Activated T-cell treated with anti-CD3 and anti-CD28 coated beads, Interleukin-2, amount 50 U/mL, for 48 hours (primary cell): ENCODE measurements around the gene GJD3.
A peak's percentile ranks its signal among the peaks of the same experiment; 100 is the strongest.
"Not testable (repeated sequence)": the region's sequence is repeated elsewhere in the genome, so short reads cannot be mapped to it uniquely, and the experiment has no call there.

ENCODE experiments used
- DNase-seq, 2 experiments: peaks; one replicate each; pipeline ENCODE4 v3.0.0-alpha.2; 2020

The GJD3 gene

DNA sequence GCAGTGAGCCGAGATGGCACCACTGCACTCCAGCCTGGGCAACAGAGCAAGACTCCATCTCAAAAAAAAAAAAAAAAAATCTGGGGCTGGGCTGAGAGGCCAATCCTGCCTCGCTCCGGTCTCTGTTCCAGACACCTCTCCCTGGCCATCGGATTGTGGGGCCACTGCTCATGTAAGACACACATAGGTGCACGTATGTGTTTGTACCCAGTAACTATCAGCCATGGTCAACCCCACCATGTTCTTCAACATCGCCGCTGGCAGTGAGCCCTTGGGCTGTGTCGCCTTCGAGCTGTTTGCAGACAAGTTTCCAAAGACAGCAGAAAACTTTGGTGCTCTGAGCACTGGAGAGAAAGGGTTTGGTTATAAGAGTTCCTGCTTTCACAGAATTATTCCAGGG, 3.2 kb upstream of the GJD3 start:
- DNase-seq = not testable (repeated sequence)

DNA sequence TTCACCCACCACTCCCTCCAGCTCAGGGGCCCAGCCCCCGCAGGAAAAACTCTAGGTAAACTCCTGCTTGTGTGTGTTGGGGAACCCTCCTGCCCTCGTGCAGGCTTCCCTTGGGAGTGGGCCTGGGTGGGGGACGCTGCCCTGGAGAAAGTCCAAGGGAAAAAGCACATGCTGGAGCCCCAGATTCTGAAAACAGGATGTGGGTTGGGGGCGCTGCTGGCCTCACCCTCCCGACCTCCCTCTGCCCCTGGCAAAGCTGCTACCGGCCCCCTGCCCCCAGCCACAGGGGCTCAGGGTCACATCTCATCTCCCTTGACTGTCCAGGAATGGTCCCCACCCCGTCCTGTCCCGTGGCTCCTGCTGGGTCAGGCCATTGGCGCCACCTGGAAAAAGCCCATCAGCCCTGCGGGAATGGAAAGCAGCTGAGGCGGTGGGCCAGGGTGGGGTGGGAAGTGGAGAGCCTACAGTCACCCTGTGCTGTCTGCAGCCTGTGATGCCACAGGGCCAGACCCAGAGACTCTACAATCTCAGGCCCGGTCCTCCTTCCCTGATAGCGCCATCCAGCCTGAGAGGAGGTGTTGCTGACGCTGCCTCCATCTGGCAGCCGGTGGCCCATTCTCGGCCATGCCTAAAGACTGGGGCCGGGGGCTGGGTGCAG, 2.5 kb upstream of the GJD3 start:
- no peak for DNase-seq

DNA sequence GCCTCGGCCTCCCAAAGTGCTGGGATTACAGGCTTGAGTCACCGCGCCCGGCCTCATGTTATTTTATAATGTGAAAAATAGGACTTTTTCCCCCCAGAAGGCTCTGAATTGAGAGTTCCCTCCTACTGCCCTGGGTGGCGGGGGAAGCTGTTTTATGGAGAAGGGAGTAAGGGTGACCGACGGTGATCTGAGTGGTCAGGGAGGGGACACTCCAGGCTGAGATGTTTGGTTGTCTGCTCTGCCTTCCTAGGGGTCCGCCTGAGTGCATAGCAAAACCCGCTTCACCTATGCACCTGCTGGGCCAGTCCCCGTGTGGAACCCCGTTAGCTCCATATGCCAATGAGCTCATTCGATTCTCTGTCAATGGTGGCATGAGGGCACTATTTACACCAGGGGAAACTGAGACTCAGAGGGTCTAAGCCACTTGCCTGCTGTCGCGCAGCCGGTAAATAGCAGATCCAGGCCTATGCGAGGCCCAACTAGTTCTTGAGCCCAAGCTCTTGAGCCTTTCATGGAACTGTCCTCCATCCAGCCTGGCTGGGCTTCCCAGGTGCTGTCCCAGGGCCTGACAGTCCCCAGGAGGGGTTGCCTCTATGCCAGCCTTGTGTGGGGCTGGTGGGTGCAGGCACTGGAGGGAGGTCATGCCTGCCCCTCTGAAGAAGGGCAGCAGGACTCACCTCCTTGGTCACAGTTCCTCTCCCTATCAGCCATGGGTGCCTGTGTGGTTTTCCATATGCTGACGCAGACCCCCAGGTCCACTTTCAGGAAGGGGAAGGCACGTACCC, 1.7 kb upstream of the GJD3 start:
- no peak for DNase-seq

DNA sequence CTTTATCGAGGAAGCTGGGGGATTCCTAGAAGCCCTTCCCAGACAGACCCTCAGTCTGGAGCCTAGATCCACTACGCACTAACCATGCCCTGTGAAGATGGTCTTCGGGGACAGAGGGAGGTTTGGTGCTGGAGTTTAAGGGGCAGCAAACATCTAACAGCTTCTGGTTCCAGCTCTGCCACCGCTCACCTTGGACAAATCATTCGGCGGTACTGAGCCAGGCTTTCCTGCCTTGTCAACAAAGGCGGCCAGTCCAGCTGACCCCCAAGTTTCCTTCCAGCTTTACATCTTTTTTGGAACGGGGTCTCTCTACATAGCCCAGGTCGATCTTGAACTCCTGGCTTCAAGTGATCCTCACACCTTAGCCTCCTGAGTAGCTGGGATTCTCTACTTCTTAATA, 369 bp upstream of the GJD3 start:
- no peak for DNase-seq

DNA sequence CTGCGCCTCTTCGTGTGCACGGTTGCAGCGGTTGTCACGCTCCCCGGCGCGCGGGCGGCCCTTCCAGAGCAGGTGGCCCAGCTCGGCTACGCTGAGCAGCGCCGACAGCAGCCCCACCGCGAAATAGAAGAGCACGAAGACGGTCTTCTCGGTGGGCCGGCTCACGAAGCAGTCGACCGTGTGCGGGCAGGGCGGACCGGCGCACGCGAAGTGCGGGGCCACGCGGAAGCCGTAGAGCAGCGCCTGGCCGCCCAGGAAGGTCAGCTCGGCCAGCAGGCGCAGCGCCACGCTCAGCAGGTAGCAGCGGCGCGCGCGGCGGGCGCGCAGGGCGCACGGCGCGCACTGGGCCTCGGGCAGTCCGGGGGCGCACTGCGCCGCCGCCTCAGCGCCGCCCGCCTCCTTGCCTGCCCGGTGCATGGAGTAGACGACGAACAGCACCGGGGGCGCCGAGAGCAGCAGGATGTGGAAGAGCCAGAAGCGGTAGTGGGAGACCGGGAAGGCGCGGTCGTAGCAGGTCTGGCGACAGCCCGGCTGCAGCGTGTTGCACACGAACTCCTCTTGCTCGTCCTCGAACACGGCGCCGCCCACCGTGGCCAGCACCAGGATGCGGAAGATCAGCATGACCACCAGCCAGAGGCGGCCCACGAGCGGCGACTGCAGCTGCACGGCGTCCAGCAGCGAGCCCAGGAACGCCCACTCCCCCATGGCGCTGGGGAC, 1.3 kb downstream of the GJD3 start:
- peak; percentile 53 to 62 for DNase-seq

DNA sequence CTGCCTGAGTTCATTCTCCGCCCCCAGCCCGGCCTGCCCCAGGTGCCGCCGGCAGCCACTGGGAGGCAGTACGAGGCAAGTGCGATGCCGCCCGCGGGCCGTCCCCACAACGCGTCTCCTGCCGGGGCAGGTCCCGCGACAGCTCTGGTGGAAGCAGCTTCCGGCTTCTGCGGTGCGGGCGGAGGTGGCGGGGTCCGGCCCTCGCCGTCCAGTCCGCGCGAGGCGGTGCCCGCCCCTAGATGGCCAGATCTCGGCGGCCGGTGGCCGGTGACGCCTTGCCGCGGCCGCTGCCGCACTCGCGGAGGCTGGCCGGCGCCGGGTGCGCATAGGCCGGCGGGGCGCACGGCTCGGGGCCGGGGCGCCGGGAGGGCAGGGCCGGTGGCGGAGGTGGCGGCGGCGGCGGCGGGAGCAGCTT, 1.8 kb downstream of the GJD3 start:
- DNase-seq = peak; percentile 90 to 93

DNA sequence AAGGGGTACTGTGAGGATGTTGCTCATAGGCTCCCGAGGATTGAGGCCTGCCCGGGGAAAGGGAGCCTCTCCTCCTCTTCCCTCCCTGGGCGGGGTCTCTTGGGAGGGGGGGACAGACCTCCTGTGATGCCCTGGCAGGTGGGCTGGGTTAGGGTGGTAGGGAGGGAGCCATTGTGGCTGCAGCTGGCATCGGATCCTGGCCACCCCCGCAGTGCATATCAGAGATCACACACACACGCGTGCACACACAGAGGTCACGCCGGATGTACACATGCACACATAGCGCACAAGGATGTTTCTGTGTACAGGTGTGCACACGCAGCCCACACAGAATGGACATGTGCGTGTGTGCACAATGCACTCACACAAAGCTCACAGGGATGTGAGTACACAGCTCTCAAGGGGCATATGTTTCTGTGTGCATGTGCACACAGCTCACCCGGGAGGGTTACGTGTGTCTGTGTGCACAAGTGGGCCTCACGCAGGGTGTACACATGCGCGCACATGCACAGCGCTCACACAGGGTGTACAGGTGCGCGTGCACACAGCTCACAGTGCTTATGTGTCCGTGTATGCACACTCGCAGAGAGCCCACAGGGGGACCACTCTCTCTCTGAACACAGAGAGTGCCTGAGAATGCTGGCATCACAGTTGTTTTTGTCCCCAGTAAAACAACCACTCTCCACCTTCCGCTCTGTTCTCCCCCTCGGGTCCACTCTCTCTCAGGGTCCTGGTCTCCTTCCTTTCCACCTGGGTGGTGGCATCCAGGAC, 2.4 kb downstream of the GJD3 start:
- DNase-seq = no peak

DNA sequence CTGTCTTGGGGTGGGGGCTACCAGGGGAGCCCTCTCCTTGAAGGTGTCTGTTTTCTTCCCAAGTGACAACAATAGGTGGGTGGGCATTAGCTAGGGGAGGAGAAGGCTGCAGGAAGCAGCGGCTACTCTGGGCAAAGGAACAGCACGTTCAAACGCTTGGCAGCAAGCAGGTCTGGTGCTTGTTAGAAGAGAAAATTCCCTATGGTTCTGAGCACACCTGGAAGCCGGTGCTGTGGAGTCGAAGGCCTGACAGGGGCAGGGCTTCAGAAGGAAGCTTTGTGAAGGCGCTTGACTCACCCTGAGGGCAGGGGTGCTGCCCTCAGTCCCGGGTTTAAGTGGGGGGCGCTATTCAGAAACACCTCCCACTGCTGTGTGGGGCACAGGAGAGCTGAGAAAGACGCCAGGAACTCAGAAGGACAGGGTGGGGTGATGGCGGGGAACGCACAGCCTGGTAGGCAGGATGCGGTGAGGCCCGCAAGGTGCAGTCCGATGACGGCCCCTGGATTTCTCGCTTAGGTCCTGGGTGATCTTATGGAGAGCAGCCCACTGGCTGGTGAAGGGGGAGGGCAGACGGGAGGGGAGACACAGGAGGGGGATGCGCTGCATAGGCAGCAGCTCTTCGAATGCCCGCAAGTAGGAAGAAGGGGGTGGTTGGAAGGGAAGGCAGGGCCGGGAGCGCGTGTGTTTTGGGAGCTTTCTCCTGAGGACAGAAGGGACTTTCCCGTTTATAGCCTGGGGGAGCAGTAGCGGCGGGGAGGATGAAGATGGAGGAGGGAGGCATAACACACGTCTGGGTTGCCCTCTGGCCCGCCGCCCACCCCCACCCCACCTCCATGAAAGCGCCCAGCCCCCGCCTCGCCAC, 3.2 kb downstream of the GJD3 start:
- DNase-seq = no peak

DNA sequence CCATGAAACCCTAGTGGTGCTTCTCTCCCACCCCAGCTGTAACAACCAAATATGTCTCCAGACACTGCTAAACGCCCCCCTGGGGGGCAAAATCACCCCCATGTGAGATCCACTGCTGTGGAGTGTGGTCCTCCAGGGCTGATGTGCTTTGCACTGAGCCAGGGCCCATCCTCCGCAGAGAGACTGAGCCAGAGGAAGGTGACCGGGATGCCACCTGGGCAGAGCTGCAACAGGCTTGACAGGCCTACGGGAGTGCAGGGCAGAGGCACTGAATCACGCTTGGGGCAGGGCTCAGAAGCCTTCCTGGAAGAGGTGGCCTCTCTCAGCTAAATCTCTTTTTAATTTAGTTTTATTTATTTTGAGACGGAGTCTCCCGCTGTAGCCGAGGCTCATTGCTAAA, 4.4 kb downstream of the GJD3 start:
- DNase-seq = no peak

DNA sequence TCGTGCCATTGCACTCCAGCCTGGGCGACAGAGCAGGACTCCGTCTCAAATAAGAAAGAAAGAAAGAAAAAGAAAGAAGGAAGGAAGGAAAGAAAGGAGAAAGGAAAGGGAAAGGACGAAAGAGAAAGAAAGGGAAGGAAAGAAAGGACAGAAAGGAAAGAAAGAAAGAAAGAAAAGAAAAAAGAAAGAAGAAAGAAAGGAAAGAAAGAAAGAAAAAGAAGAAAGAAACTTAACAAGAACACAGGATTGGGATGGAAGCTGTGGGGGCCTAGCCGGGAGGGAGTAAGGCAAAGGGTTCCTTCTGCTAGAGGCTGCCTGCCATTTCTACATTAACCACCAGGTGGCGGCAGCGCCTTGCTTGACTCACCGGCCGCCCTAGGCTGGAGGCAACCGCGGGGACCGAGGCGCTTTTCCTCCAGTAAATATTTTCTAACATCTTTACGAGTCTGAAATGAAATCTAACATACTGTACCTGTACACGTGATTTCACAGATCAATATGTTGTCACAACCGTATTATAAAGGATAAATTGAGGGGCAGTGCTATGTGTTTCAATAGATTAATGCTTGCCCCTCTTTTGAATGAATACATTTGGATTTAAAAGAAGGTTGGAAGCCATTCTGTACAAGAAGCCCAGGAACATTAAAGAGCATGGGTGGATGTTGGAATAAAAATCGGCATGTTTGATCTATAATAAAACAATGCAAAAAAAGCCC, 6.1 kb downstream of the GJD3 start:
- DNase-seq = peak; percentile 92 to 94

DNA sequence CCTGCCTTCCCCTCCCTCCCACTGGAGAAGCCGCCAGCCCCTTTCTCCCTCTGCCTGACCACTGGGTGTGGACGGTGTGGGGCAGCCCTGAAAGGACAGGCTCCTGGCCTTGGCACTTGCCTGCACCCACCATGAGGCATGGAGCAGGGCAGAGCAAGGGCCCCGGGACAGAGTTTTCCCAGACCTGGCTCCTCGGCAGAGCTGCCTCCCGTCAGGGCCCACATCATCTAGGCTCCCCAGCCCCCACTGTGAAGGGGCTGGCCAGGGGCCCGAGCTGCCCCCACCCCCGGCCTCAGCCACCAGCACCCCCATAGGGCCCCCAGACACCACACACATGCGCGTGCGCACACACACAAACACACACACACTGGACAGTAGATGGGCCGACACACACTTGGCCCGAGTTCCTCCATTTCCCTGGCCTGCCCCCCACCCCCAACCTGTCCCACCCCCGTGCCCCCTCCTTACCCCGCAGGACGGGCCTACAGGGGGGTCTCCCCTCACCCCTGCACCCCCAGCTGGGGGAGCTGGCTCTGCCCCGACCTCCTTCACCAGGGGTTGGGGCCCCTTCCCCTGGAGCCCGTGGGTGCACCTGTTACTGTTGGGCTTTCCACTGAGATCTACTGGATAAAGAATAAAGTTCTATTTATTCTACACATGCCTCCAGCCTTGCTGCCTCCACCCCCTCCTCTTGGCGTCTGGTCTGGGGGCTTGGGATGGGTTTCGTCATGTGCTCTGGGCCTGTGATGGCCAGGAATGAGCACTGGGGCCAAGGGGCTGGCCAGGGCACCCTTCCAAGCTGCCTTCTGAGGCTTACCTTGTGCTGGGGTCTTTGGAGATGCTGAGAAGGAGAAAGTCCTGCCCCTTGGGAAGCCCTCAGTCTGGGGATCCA, 7.3 kb downstream of the GJD3 start:
- no peak for DNase-seq

DNA sequence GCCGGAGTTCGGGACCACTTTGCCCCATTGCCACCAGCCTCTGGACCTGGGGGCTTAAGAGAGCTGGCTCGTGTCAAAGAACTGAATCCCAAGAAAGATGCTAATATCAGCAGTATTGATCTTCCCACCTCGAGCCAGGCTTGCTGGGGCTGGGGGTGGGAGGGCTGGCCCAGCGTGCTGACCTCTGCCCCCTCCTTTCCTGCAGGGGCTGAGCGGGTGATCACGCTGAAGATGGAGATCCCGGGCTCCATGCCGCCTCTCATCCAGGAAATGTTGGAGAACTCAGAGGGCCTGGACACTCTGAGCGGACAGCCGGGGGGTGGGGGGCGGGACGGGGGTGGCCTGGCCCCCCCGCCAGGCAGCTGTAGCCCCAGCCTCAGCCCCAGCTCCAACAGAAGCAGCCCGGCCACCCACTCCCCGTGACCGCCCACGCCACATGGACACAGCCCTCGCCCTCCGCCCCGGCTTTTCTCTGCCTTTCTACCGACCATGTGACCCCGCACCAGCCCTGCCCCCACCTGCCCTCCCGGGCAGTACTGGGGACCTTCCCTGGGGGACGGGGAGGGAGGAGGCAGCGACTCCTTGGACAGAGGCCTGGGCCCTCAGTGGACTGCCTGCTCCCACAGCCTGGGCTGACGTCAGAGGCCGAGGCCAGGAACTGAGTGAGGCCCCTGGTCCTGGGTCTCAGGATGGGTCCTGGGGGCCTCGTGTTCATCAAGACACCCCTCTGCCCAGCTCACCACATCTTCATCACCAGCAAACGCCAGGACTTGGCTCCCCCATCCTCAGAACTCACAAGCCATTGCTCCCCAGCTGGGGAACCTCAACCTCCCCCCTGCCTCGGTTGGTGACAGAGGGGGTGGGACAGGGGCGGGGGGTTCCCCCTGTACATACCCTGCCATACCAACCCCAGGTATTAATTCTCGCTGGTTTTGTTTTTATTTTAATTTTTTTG, 8.5 kb downstream of the GJD3 start:
- DNase-seq = no peak

DNA sequence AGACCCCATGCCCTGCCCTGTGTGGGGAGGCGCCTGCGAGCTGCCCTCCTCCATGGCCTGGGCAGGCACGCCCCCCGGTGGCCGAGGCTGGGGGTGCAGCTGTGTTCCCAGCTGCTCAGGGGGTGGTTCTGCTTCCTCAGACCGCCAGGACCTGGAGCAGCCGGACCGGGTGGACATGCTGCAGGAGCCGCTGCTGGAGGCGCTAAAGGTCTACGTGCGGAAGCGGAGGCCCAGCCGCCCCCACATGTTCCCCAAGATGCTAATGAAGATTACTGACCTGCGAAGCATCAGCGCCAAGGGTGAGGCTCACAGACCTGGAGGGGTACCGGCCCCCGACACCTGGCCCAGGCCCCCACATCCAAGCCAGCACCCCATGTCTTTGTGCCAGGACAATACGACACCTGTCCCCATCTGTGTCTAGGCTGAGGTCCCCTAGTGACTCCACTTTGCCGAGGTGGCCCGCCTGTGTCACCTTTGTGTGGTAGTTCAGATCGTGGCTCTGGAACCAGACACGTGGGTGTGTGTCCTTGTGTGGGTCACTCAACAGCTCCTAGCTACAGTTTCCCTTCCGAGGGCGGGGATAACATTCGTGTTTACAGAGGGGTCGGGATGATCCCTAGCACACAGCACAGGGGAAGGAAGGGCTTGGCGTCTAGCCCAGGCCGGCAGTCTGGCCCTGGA, 9.3 kb downstream of the GJD3 start:
- DNase-seq = peak; percentile 90

DNA sequence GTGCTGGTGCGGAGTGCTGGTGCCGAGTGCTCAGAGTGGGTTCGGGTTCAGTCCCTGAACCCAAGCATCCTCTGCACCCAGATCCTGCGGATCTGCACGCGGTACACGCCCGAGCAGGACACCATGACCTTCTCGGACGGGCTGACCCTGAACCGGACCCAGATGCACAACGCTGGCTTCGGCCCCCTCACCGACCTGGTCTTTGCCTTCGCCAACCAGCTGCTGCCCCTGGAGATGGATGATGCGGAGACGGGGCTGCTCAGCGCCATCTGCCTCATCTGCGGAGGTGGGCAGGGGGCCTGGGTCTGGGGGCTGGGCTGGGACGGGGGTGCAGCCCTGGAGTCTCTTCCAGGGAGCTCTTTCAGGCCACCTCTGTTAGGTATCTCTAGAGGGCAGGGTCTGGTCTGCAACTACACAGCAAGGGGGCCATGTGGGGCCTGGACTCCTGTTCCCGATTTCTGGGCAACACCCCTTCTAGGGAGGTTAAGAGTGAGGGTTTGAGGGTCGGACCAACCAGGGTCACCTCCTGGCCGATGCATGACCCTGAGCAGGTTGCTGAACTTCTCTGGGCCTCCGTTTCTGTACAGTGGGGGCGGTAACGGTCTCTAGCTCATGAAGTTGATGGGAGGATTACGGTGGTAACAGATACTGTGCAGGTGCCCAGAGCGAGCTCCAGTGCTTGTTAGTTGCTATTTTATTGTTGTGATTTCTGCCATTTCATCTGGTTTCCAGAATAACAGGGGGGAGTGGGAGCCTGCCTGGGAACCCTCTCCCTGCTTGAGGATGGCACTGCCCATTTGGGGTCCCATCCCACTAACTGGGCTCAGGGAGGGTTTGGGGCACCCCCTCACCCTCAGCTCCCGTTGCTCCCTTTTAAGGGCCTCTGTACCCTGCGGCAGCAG, 10.1 kb downstream of the GJD3 start:
- no peak for DNase-seq

DNA sequence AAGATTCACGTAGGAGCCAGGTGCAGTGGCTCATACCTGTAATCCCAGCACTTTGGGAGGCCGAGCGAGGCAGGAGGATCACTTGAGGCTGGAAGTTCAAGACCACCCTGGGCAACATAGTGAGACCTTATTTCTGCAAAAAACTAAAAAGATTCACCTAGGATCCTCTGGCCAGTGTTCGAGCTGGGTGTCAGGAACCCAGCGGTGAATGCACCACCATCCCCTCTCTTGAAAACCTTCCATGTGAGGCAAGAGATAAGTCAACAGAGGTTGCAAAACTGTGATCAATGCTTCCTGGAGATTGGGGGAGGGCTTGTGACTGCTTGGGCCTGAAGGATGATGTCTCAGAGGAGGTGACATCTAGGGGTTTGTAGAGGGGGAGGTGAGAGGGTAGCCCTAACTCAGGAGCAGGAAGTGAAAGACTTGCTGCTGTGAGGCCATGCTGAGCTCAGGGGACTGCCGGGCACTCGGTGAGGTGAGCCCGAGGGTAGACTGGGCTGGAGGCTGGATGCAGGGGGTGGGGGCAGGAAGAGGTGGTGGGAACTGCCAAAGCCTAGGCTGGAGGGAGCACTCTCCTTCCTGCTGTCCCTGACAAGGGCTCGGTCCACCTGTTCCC, 11.7 kb downstream of the GJD3 start:
- no peak for DNase-seq

DNA sequence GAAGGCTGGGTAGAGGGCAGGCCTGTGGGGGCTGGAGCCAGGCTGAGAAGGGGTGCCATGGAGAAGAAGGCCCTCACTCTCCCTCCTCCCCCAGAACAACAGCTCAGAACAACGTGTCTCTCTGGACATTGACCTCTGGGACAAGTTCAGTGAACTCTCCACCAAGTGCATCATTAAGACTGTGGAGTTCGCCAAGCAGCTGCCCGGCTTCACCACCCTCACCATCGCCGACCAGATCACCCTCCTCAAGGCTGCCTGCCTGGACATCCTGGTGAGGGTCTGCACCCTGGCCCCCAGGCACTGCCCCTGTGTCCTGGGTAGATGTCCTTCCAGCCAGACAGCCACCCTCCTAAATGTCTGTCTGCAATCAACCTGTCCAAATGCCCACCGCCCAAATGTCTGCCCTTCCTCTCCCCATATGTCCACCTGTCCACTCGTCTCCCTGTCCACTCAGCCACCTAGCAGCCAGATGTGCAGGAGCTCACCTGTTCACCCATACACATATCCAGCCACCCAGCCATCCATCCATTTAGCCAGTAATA, 12.2 kb downstream of the GJD3 start:
- no peak for DNase-seq
